Activated CD4-positive, CD25-positive, alpha-beta regulatory T cell treated with anti-CD3 and anti-CD28 coated beads, Interleukin-2, amount 50 U/mL, for 24 hours (primary cell): ENCODE measurements around the gene KRT75.
"Not testable (repeated sequence)": the region's sequence is repeated elsewhere in the genome, so short reads cannot be mapped to it uniquely, and the experiment has no call there.

Source experiments
- ATAC-seq, 2 donors: fragments of 150-1000 bp; cut with Tn5 transposase; one replicate each; pipeline ENCODE4 v1.10.0; 2021; ENCODE audit warnings: mild to moderate bottlenecking in 1 of 2, moderate library complexity in 1 of 2

The KRT75 gene

DNA sequence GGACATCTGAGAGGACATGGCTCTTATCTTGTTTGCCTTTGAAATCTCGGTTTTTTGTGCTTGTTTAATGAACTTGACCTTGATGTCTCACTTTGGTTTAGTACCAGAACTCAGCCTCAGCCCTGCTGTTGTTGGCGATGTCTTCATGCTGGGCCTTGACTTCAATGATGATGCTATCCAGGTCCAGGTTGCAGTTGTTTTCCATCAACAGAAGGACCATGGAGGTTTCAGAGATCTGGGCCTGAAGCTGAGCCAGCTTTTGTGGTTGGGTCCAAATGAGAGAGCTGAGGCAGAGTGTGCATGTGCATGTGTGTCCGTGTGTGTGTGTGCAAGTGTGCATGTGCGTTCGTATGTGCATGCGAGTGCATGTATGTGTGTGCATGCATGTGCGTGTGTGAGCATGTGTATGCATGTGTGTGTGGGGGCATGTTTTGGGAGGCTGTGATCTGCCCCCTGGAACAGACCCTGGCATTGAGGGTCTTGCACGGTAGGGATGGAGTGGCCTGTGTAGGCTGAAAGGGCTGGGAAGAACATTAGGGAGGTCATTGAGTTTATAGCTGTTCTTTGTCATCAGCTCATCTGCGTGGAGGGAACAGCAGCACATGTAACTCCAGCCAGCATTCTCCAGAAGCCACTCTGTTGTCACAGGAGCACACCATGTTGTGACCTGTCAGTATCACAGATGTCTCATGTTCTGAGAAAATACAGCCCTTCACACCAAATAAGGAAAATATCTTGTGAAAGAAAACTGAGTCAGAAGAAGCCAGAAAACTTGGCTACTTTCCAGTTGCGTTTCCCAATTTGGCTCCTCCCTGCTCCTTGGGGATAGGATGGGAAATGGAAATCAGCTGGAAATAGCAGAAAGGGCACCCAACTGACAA lies 18.1 kb downstream of the KRT75 start:
- no peak for ATAC-seq

DNA sequence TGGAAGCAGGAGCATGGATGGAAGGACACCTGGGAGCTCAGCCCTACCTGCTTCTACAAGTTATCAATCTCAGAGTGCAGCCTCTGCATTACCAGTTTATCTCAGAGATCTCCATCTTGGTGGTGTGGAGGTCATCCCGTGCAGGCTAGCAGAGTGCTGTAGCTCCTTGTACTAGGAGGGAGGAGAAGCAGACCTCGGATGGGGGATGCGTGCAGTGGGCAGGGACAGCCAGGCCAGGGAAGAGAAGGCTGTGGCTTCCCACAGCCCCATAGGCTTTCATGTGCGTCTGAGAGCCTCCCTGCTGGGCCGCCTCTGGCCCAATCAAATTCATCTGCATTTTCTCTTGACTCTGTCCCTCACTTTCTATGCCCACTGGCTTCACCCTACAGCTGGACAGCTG lies 19.2 kb downstream of the KRT75 start:
- no peak for ATAC-seq

DNA sequence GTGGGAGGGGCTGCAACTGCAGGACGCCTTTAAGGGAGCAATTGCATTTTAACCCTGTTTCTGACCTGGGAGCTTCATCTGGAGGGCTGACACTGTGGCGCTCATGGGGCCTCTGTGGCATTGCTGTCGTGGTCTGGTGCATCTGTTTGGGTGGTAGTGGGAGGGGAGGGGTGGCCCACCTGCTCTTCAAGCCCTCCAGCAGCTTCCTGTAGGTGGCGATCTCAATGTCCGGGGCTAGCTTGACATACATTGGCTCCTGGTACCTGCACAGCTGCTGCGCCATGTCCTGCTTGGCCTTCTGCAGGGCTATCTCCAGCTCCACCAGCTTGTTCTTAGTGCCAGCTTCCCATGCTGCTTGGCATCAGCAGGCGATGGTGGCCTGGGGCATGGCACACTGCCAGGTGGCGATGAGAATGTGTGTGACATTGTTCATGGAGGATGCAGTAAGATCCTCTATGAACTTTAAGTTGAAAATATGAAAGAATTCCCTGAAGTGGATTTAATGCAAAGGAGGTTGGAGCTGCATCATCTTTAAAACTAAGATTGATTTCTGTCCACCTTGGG lies 20.3 kb downstream of the KRT75 start:
- no peak for ATAC-seq

DNA sequence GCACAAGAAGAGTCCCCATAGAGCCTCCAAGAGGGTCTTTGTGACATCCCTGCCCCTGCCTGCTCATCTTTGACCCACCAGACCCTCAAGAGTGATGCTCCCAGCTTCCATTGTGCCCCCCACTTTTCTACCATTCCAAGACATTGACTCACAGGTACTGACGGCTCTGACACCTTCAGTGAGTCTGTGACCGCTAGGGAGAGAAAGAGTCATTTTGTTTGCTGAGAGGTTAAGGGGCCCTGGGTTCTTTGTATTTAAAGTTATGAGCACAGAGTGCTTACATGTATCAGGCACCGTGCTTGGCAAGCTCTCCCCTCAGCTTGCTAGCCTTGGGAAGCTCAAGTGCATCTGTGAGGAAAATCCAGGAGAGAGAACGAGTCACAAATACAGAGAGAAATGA lies 21.0 kb downstream of the KRT75 start:
- ATAC-seq, result no peak

DNA sequence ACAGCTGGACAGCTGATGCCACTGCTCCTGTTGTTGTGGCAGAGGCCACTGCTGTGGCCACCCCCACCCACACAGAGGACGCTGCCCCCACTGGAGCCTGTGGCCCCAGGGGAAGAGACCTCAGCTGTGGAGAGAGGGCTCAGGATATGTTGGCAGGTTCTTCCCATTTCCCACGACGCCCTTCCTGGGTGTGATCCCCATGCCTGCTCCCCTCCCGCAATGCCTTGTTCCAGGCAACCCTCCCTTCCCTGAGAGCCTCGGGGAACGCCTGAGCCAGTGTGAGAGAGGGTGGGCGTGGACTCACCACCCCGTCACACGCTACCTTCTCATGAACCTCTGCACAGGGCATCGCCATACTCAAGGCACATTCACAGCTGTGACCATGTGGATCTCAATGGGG lies 22.4 kb downstream of the KRT75 start:
- ATAC-seq, result no peak

DNA sequence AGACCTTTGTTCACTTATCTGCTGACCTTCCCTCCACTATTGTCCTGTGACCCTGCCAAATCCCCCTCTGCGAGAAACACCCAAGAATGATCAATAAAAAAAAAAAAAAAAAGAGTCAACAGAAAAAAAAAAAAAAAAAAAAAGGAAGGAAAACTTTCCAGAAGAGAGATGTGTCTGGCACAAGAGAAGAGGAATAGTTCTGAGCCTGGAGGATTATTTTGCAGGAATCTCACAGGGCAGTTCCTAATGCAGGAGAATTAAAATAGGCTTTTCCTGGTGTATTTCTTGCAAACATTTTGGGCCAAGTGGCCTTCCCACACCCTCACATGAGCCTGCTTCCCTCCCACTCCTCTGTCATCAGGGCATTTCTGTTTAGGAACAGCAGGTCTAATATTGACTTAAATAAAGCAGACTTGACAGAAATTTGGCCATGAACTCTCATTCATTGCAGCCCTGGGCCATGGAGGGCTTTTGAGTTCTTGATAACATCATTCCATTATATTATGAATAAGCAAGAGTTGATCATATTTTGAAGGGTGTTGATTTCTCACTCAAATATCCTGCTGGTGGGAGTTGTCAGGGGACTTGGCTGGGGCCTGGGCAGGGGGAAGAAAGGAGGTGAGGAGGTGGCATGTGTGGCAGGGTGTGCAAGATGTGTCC lies 23.5 kb downstream of the KRT75 start:
- ATAC-seq, result not testable (repeated sequence)

DNA sequence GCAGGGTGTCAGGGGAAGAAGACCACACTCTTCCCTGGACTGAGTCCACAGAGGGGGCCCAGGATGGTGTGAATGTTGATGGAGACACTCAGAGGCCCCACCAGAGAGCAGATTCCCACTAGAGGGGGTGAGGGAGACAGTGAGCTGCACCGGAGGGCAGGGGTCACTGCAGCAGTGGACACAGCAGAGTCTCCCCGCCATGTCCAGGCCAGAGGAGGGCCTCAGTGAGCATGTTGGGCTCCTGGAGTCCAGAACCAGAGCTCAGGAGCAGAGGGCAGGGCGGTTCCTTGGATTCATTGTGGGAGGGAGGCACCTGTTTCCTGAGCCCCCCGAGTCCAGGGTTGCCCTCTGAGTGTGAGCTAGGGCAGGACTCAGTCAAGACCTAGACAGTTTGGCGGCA lies 26.3 kb downstream of the KRT75 start:
- no peak for ATAC-seq

DNA sequence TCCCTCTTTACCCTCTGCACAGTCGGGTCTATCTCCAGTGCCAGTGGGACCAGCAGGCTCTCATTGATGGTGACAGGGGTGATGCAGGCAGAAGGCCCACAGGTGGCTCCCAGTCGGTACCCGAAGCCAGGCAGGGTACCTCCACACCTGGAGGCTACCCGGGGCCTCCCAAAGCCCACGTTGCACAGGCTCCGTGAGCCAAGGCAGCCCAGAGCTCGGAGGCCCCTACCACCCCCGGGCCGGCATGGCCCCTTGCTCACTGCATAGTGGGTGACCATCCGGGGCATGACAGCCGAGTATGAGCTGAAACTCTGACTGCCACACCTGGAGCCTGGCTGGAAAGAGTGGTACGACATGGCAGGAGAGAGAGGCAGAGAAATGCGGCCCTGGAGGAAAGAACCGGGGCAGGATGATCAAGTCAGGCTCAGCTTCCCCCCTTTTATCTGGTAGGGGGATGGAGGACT lies 28.2 kb downstream of the KRT75 start, which contains the start of gene KRT82:
TSS of gene KRT82 (minus strand) at position 414 of the 464 bp plus-strand sequence. CDS start at position 356, 58 bp downstream.
- no peak for ATAC-seq

DNA sequence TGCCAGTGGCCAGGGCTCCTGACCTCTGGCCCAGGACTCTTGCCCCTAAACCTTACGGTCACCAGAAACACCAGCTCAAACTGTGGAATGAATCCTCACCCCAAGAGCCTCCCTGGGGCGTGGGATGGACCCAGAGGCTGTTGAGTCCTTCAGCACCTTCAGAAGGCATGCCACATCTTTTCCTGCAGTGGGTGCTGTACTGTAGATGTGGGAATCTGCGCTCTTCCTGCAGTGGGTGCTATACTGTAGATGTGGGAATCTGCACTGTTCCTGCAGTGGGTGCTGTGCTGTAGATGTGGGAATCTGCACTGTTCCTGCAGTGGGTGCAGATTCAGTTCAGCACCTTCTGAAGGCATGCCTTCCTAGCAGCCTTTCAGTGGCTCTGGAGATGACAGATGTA lies 29.2 kb downstream of the KRT75 start:
- ATAC-seq, result no peak

DNA sequence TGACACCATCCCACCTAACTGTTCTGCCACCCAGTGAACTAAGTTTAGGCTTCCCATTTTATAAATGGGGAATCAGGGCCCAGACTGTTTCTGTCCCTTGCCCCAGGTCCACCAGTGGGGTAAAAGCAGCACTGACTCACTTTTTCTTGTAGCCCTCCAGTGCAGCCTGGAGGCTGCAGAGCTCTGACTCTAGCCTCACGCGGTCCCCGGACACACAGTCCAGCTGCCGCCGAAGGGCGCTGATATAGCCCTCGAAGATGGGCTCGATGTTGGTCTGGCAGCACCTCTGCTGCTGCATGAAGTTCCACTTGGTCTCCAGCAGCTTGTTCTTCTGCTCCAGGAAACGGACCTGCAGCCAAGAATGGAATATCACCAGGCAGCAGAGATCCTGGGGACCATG lies 30.6 kb downstream of the KRT75 start:
- no peak for ATAC-seq

DNA sequence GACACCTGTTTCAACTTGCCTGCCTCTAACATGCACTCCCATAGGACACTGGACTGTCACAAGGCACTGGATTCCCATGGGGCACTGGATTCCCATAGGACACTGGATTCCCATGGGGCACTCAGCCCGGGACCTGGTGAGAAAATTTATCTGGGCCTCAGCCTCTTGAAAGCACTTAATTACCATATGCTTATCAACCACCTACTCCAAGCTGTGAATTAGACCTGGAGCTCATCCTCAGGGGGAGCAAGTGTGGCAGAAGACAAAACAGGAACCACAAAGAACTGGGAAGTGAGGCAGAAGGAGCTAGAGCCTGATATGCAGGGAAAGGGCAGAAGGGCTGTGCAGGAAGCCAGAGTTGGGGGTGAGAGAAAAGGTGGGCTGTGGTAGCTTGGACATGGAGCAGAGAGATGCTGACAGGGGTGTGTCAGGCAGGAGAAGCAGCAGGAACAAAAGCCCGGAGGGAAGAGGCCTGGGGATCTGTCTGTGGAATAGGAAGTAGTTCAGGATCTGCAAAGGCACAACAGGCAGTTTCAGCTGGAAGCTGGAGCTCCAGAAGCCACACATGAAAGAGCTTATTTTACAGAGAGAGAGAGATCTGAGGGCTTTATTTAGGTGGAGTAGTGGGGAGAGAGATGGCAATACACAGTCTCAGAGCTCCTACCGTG lies 31.2 kb downstream of the KRT75 start:
- ATAC-seq, result no peak

DNA sequence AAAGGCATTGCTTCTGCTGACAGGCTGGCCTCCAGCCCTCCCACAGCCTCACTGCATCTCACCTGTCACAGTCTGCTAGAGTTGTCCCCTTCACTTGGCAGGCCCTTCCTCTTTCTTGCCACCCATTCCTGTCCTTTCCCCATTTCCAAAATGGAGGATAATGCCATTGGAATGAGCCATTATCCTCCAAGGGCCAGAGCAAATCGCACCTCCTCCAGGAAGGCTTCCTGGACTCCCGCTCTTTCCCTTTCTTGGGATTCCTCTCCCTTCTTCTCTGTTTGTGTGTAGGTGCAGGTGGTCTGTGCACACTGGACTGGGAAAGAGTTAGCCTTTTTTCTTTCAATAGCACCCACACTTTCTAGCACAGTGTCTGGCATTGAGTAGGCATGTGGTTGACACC lies 31.8 kb downstream of the KRT75 start:
- ATAC-seq, result no peak

DNA sequence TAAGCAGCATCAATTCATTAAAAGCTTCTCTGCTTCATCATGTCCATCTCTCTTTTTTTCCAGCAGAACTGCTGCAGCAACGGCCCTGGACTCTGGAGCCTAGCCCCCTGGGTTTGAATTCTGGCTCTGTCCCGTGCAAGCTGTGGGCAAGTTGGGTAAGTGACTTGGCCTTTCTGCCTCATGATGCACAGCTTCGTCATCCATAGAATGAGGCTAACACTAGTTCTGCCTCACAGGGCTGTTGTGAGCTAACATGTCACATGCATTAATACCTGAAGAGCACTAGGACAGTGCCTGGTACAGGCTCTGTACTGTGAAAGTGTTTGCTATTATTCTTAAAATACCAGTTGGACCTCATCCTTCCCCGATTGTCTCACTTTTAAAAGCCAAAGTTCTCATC lies 32.2 kb downstream of the KRT75 start:
- ATAC-seq, result no peak

DNA sequence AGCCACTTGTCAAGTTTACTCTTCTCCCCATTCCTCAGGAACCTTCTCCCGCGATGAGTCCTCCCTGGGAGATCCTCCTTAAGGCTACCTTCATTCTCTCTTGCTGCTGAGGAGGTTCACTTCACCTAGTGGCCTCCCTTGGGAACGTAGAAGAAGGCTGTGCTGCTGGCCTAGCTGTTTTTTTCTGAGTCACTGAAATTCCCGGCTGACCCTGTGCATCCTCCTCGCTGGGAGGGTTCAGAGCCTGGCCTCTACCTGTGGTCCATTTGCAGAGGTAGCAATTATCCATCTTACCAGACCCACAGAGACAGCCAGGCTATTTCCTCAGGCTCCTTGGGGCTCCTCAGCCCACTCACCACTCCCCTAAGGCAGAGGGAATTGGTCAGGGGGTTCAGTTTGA lies 32.6 kb downstream of the KRT75 start:
- no peak for ATAC-seq

DNA sequence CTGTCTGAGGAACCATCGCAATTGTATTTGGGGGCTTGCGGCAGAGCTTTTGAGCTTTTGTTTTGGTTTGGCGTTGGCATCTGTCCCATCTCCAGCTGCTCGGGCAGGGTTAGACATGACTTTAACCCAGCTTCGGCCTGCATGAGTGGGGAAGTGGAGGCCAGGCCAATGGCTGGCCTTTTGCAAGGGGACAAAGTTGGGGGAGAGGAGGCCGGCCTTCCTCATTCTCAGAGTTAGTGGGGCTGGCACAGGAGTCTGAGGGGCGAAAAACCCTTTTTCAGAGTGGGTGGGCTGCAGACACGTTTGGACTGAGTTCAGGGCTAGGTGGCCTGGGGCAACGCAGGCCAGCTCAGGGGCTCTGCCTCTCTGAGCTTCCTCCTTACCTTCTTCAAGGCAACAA lies 33.3 kb downstream of the KRT75 start:
- no peak for ATAC-seq

DNA sequence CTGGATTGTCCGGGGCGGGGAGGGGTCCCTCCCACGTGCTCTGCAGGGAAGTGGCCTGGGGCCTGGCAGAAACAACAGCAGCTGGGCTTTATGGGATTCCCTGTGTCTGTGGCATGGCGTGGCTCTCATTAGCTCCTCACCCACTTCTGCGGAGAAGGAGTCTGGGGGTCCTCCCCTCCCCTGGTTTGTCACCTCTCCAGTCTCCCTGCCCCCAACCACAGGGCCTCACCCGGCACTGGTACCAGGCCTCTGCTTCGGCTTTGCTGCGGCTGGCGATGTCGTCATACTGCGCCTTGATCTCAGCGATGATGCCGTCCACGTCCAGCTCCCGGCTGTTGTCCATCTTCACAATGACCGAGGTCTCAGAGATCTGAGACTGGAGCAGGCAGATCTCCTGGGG lies 34.4 kb downstream of the KRT75 start:
- ATAC-seq, result no peak

DNA sequence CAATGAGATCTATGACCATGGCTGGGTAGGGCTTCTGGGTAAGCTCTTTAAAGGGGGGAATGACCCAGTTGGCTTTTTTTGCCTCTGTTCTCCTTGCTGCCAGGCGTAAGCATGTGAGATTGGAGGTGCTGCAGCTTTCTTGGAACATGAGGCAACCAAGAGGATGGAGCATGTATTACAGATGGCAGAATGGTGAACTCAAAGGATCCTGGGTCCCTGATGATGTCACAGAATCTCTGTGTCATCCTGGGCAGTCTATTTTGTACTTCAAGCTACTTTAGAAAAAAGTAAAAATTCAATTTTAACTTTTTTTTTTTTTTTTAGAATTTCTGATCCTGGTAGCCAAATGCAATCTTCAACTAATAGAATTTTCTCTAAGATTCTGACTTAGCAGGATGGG lies 36.0 kb downstream of the KRT75 start:
- no peak for ATAC-seq

DNA sequence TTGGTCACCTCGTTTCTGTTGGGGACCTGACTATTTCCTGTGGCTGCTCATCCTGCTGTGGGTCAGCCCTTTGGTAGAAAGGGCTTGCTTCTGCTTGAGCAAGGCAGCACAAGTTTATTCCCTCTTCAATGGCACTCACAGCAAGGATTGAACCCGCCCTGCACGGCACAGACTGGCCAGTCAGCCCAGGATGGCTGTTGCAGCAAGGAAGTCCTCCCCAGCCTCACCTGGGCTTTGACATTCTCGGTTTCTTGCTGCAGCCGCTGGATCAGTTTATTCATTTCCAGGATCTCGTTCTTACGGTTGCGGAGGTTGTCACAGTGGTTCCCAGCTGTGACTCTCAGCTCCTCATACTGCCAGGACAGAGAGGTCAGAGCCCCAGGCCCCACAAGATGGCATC lies 37.5 kb downstream of the KRT75 start:
- no peak for ATAC-seq

DNA sequence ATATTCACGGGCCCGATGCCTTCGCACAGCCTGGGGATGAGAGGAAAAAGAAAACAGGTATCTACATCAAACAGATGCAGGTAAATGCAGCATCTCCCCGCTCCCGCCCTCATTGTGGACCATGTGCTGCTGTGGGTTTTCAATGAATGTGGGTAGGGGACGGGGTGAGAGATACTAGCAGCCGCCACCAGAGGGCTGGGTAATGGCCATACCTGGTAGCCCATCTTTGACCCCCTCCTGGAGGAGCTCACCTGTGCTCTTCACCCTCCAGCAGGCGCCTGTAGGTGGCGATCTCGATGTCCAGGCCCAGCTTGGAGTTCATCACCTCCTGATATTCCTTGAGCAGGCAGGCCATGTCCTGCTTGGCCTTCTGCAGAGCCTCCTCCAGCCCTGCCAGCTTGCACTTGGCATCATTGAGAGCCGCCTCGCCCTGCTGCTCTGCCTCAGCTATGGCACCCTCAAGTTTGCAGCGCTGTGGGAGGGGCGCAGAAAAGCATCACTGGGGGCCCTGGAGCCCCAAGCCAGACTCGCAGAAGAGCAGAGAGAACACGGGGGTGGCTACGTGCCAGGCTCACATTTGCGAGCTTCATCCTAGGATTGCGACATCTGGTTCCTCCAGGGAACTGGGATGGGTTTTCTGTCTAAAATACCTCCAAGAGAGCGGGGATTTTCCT lies 38.3 kb downstream of the KRT75 start:
- ATAC-seq, result no peak

DNA sequence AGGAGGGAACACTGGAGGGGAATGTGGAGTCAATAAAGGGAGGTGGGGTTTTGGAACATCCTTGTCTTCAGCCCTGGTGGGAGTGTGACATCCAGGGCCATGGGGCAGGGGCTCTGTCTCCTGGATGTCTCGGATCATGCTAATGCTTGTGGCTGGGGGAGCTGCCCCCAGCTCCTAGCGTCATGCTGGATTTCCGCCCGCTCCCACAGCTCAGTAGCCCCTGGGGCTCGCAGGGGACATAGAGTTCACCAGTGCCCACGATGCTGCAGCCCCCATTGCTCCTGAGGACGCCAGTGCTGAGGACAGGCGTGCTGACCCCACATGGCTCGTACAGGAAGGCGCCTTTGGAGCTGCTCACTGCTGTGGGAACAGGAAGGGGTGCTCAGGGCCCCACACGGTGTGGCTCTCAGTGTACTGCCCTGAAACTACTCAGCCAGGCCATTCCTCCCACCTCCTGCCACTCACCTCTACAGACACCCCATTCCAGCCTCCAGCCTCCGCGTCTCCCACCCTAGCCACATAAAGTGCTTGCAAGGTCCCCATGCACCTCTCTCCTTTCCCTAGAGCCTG lies 39.2 kb downstream of the KRT75 start:
- no peak for ATAC-seq

DNA sequence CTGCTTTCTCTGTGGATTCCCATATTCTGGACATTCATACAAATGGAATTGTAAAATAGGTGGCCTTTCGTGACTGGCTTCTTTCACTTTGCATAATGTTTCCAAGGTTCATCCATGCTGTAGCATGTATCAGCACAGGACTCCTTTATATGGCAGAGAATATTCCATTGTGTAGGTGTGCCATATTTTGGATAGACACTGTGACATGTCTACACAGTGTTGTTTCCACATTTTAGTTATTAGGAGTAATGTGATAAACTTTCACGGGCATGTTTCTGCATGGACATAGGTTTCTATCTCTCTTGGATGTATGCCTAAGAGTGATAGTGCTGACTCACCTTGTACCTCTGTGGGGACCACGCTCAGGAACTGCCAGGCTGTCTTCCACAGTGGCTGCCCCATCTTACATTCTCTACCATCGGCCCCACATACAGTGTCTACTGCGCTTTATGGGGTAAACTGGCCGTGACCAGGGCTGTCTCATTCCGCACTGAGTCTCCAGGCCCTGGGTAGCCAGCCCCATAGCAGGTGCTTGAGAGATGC lies 41.6 kb downstream of the KRT75 start:
- no peak for ATAC-seq

DNA sequence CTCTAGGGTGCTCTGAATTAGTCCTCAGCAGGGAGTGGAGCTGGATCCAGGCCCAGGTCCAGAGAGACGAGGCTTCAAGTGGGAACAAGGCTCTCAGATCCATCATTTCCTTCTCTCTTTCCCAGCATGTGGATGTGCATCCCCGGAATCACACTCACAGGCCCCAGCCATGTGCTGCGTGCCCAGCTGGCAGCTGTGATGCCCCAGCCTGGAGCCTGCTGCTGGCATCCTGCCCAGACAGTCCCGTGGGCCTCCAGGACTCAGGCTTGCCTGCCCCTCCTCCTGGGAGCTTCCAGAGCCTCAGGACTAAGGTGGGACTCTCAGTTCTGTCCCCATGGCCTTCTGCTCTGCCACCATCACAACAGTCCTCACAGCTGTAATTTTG lies 42.6 kb downstream of the KRT75 start:
- no peak for ATAC-seq
